Thoracic aorta (tissue), 2 donors: Measurements from ENCODE around the gene EDEM3. TPM values are rescaled to one million over a fixed set of nuclear protein-coding genes. Genes with fewer than 3 reads are reported as not detected.

Source experiments
- ATAC-seq: fragments of 150-250 bp; one replicate; pipeline ENCODE4 v1.8.0; 2017; ENCODE audit warnings: low read depth; ENCODE audit not compliant: insufficient number of reproducible peaks, low FRiP score
- DNase-seq: peaks from one replicate; pipeline ENCODE4 v3.0.0-alpha.2; 2020; ENCODE audit warnings: low spot score
- H3K27ac ChIP-seq, 2 donors: fragments of 200-600 bp; sonication (generic); 1 replicate in 1 of 2; 2 replicates in 1 of 2; pipeline ENCODE4 v1.5.1; 2016; ENCODE audit warnings: mild to moderate bottlenecking in 2 of 2, moderate library complexity in 2 of 2
- H3K27me3 ChIP-seq: fragments of 200-600 bp; sonication (generic); replicated peaks from 2 replicates; pipeline ENCODE4 v1.6.0; 2016; ENCODE audit warnings: mild to moderate bottlenecking; ENCODE audit not compliant: insufficient read depth
- H3K36me3 ChIP-seq: fragments of 200-600 bp; sonication (generic); one replicate; pipeline ENCODE4 v1.5.1; 2016
- H3K4me1 ChIP-seq, 2 donors: fragments of 200-600 bp; sonication (generic); 1 replicate in 1 of 2; 2 replicates in 1 of 2; pipeline versions ENCODE4 v1.5.1 to v1.6.0; 2016; ENCODE audit warnings: low read depth in 2 of 2, mild to moderate bottlenecking in 1 of 2; ENCODE audit not compliant: control insufficient read depth in 1 of 2
- H3K4me3 ChIP-seq: fragments of 200-600 bp; sonication (generic); 2 replicates; pipeline ENCODE4 v1.5.1; 2016; ENCODE audit warnings: mild to moderate bottlenecking
- H3K9me3 ChIP-seq: fragments of 200-600 bp; sonication (generic); 2 replicates; pipeline ENCODE4 v1.5.1; 2016
- CTCF ChIP-seq: fragments of 200-600 bp; sonication (generic); IDR thresholded peaks from one replicate; pipeline ENCODE4 v1.5.1; 2019; ENCODE audit warnings: antibody characterized with exemption
- total RNA-seq, 2 donors: library from RNA; depleted of rRNA; stranded (reverse); fragments of >200 nt; gene quantifications; one replicate each; pipeline versions ENCODE4 v1.1.0 to v1.2.3, GENCODE V29; 2016

The EDEM3 gene
- total RNA-seq, 2 donors from 2014 or later, result 44.0 to 71.5 TPM

DNA sequence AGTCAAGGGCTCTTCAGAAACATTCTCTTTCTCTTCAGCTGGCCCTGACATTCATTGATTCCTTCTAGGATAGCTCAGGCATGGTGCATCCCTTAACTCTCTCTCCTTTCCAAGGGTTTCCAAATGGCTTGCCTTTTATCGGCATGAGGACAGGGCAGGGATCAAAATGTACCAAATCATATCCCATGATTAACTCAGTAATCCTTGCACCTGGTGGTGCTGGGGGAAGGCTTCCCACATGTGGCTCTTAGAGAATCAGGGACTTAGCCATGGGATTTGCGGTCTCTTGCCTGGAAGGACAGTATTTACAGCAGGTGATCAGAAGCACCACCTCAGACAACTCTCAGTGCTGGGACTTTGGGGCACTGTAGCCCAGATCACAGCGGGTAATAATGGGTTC lies 46.2 kb upstream of the EDEM3 start:
- Histone ChIP-seq H3K4me3 (no peak overlapping the region), H3K27ac (peak overlapping the region in 1 of 2 donors; percentile 14), H3K9me3 (no peaks in the 10 kb centered on the region), H3K27me3 (no peaks in the 10 kb centered on the region), H3K36me3 (peaks cover 47% of the 10 kb centered on the region), H3K4me1 (peaks cover 1 to 6% of the 10 kb centered on the region in 2 donors)
- ATAC-seq (no peak), DNase-seq (no peak)
- TF ChIP-seq CTCF, result no peak

- H3K9me3 ChIP-seq, result no peaks in the 10 kb centered on the region
- peaks cover 18% of the 10 kb centered on the region for H3K36me3 ChIP-seq
- no peaks in the 10 kb centered on the region for H3K27me3 ChIP-seq
- TF ChIP-seq CTCF, result no peak
- ATAC-seq, result no peak
- peak overlapping the region in 1 of 2 donors; percentile 62 for H3K27ac ChIP-seq
- DNase-seq, result no peak
- H3K4me3 ChIP-seq, result no peak overlapping the region
- H3K4me1 ChIP-seq, result peaks cover 21 to 29% of the 10 kb centered on the region in 2 donors
These were observed 39.3 kb upstream of the EDEM3 start for GRCh38 chr1:184793967-184794366.

DNA sequence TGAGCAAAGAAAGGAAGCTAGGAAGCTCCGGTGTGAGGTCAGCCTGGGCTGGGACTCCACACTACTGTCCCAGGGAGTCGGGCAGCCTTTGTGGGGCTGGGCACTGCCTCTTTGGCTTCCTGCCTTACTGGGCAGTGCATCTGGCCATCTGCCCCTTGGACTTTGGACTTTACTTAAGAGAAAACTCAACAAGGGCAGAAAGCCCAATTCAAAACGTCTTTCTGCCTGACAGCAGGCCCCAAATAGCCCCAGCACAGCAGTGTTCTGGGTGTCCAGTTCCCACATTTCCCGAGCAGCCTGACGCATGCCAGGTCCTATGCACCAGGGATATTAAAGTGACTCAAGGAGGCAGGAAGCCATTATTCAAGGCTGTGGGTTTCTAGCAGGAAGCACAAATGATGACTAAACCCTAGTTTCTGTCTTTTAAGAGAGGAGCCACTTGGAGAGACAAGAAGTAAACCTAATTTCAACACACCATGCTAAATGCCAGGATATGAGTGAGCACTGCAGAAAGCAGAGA lies 37.9 kb upstream of the EDEM3 start:
- Histone ChIP-seq H3K4me1 (peaks cover 21 to 29% of the 10 kb centered on the region in 2 donors), H3K36me3 (peaks cover 11% of the 10 kb centered on the region), H3K9me3 (no peaks in the 10 kb centered on the region), H3K27me3 (no peaks in the 10 kb centered on the region), H3K27ac (peak overlapping the region; percentile 62 to 71), H3K4me3 (peak overlapping the region; percentile 12)
- peak; percentile 85 for DNase-seq
- no peak for TF ChIP-seq CTCF
- ATAC-seq, result peak; percentile 94

GRCh38 chr1:184791550-184791900 lies 36.9 kb upstream of the EDEM3 start:
- TF ChIP-seq CTCF, result no peak
- Histone ChIP-seq H3K27ac (peak overlapping the region in 1 of 2 donors; percentile 62), H3K4me1 (peaks cover 21 to 29% of the 10 kb centered on the region in 2 donors), H3K27me3 (no peaks in the 10 kb centered on the region), H3K4me3 (no peak overlapping the region), H3K9me3 (no peaks in the 10 kb centered on the region), H3K36me3 (peaks cover 4% of the 10 kb centered on the region)
- ATAC-seq (no peak), DNase-seq (no peak)

- Histone ChIP-seq H3K9me3 (no peaks in the 10 kb centered on the region), H3K27ac (no peak overlapping the region), H3K36me3 (no peaks in the 10 kb centered on the region), H3K4me1 (peaks cover 21 to 29% of the 10 kb centered on the region in 2 donors), H3K27me3 (no peaks in the 10 kb centered on the region), H3K4me3 (no peak overlapping the region)
- no peak for DNase-seq
- no peak for TF ChIP-seq CTCF
- no peak for ATAC-seq
These were observed 36.2 kb upstream of the EDEM3 start for GRCh38 chr1:184790642-184791549.
